Keratinocyte (primary cell): ENCODE data around the gene CHIT1. TPM values are rescaled to one million over a fixed set of nuclear protein-coding genes. Genes with fewer than 3 reads are reported as not detected.

Experiments used
- DNase-seq: peaks from one replicate; pipeline ENCODE4 v3.0.0-alpha.2; 2011; ENCODE audit warnings: low read depth, missing footprints, low spot score
- FAIRE-seq: peaks from 2 replicates; lab custom pipeline; 2011; peaks lifted over from hg19 to GRCh38; lab: Jason Lieb, UNC
- H2AFZ ChIP-seq: 2 replicates; pipeline ENCODE4 v1.6.0; 2012; ENCODE audit warnings: low read length, control low read depth, inconsistent platforms; ENCODE audit not compliant: control insufficient read depth
- H3K27ac ChIP-seq: 2 replicates; pipeline ENCODE4 v1.5.1; 2011; ENCODE audit warnings: low read length; ENCODE audit not compliant: control insufficient read depth, insufficient read depth
- H3K27me3 ChIP-seq: 3 replicates; pipeline ENCODE4 v1.6.0; 2011; ENCODE audit warnings: low read length; ENCODE audit not compliant: control insufficient read depth, insufficient read depth; ENCODE audit errors: extremely low read depth
- H3K36me3 ChIP-seq, 2 experiments: 2 replicates in 1 of 2; 3 replicates in 1 of 2; pipeline ENCODE4 v1.5.1; 2011; ENCODE audit warnings: low read length in 2 of 2, mild to moderate bottlenecking in 1 of 2; ENCODE audit not compliant: control insufficient read depth in 2 of 2, insufficient read depth in 2 of 2; ENCODE audit errors: extremely low read depth in 1 of 2
- H3K4me1 ChIP-seq: 3 replicates; pipeline ENCODE4 v1.5.1; 2011; ENCODE audit warnings: low read length; ENCODE audit not compliant: control insufficient read depth, insufficient read depth; ENCODE audit errors: extremely low read depth
- H3K4me2 ChIP-seq: 3 replicates; pipeline ENCODE4 v1.6.0; 2011; ENCODE audit warnings: low read depth, low read length; ENCODE audit not compliant: control insufficient read depth, insufficient read depth; ENCODE audit errors: extremely low read depth
- H3K4me3 ChIP-seq, 3 experiments: fragments of 200-600 bp in 1 of 3; sonication (generic) in 1 of 3; 2 replicates in 2 of 3; 3 replicates in 1 of 3; pipeline ENCODE4 v1.5.1; 2011 to 2016; ENCODE audit warnings: low read length in 3 of 3, mild to moderate bottlenecking in 3 of 3, control low read depth in 2 of 3, inconsistent platforms in 1 of 3, low read depth in 1 of 3, mixed read lengths in 1 of 3, mixed run types in 1 of 3, moderate library complexity in 1 of 3; ENCODE audit not compliant: control insufficient read depth in 2 of 3, insufficient read depth in 2 of 3; ENCODE audit errors: extremely low read depth in 1 of 3
- H3K79me2 ChIP-seq: 2 replicates; pipeline ENCODE4 v1.6.0; 2012; ENCODE audit warnings: low read length; ENCODE audit not compliant: control insufficient read depth, insufficient read depth
- H3K9ac ChIP-seq: 3 replicates; pipeline ENCODE4 v1.6.0; 2011; ENCODE audit warnings: low read length; ENCODE audit not compliant: control insufficient read depth, insufficient read depth; ENCODE audit errors: extremely low read depth
- H3K9me1 ChIP-seq: 3 replicates; pipeline ENCODE4 v1.6.0; 2011; ENCODE audit warnings: low read length; ENCODE audit not compliant: control insufficient read depth, insufficient read depth; ENCODE audit errors: extremely low read depth
- H3K9me3 ChIP-seq: 2 replicates; pipeline ENCODE4 v1.5.1; 2012; ENCODE audit warnings: low read depth, low read length; ENCODE audit not compliant: control insufficient read depth
- H4K20me1 ChIP-seq: 3 replicates; pipeline ENCODE4 v1.6.0; 2011; ENCODE audit warnings: low read length; ENCODE audit not compliant: control insufficient read depth, insufficient read depth; ENCODE audit errors: extremely low read depth
- CTCF ChIP-seq, 3 experiments: IDR thresholded peaks in 1 of 3; conservative IDR thresholded peaks in 1 of 3; optimal IDR thresholded peaks in 1 of 3; 2 replicates in 2 of 3; 3 replicates in 1 of 3; pipeline versions ENCODE3 to v1.5.1; 2011; ENCODE audit warnings: low read length in 3 of 3, mild to moderate bottlenecking in 3 of 3, moderate library complexity in 2 of 3, control low read depth in 1 of 3, inconsistent platforms in 1 of 3; ENCODE audit not compliant: insufficient read depth in 2 of 3; ENCODE audit errors: extremely low read depth in 1 of 3
- EZH2 ChIP-seq: IDR thresholded peaks from one replicate; pipeline ENCODE4 v1.6.1; 2012; ENCODE audit warnings: inconsistent platforms, mild to moderate bottlenecking, low read length, moderate library complexity
- dilution Hi-C: fragments of 300-500 bp; cut with MboI; formaldehyde crosslinking; loops from one replicate; pipeline ENCODE4 v1.7.0; 2020; ENCODE audit warnings: low sequenced_read_pairs; ENCODE audit not compliant: extremely low pct_ligation_motif_present
- polyA plus RNA-seq, 5 experiments: library from polyadenylated mRNA; depleted of rRNA in 3 of 5; stranded (reverse) in 3 of 5; stranded (forward) in 1 of 5; unstranded in 1 of 5; fragments of >200 nt; gene quantifications; 1 replicate in 1 of 5; 2 replicates in 3 of 5; 3 replicates in 1 of 5; pipeline versions ENCODE4 v1.2.1 to v1.2.3, GENCODE V29; 2011 to 2012; ENCODE audit warnings: missing spikeins in 2 of 5, low read depth in 1 of 5, low replicate concordance in 1 of 5

Gene CHIT1
- polyA plus RNA-seq, 1 donor (not counting 4 experiments of a cell fraction or from before 2014, with no cell fraction given) = not detected

DNA sequence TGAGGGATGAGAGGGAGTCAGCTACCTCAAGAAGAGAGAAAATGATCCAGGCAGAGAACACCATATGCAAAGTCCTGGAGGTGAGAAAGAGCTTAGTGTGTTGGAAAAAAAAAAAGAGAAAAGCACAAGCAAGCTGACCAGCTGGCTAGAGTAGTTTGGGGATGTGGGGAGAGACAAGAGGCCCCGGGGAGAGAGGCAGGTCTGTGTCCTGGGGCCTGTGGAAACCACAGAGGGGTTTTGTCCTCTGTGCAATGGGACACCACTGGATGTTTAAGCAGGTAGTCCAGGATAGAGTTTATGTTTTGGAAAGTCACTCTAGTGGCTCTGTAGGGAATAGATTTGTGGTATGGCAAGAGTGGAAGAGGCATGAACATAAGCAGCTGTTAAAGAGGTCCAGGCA, 28.6 kb downstream of the CHIT1 start:
- peaks cover 5% of the 10 kb centered on the region for H3K27me3 ChIP-seq
- H3K9me3 ChIP-seq = no peaks in the 10 kb centered on the region
- FAIRE-seq (no peak), DNase-seq (no peak)
- H3K79me2 ChIP-seq = no peaks in the 10 kb centered on the region
- no peak overlapping the region for H3K4me3 ChIP-seq
- no peak overlapping the region for H3K4me2 ChIP-seq
- H3K9me1 ChIP-seq = no peaks in the 10 kb centered on the region
- dilution Hi-C loops = no loop called here
- no peaks in the 10 kb centered on the region for H3K36me3 ChIP-seq
- no peak overlapping the region for H2AFZ ChIP-seq
- H3K4me1 ChIP-seq = no peaks in the 10 kb centered on the region
- no peak overlapping the region for H3K27ac ChIP-seq
- TF ChIP-seq EZH2 (no peak), CTCF (optimal IDR thresholded peaks at IDR 0.05 in 1 of 3, IDR thresholded peaks at IDR 0.05 in 1 of 3, conservative IDR thresholded peaks at IDR 0.05 in 1 of 3; ENCODE audit: extremely low read depth in 1 of 3, insufficient read depth in 2 of 3, low read length in 3 of 3) (no peak)
- no peak overlapping the region for H3K9ac ChIP-seq
- no peaks in the 10 kb centered on the region for H4K20me1 ChIP-seq

DNA sequence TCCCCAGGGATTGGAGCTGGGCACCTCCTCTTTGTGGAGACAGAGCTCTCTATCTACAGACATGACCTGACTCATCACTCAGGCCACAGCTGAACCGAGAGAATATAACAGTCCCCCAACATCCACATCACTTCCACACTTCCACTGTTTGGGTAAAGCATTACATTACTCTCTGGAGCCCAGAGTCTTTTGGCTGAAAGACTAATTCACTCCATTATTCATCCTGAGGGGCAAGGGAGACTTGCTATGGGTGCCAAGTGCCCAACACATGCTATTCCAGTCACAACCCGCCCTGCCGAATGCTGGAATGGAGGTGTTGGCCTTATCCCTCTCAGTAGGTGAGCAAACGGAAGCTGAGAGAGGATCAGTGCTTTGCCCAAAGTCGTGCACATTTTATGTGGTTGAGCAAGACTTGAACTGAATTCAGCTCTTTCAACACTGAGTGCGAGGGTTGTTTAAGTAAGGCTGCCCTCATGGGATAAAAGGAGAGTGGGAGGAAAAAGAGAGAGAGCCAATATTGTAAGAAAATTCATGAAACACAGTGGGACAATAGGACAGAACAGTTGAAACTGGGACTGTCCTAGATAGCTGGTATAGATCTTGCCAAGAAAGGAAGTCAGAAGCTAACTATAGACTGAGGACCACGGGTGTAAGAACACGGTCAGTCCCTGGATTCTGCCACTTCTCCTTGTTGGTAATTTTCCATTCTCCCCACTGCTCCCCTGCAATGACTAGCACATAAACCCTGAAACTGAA, 29.5 kb downstream of the CHIT1 start:
- Histone ChIP-seq H3K27me3 (peaks cover 5% of the 10 kb centered on the region), H2AFZ (no peak overlapping the region), H3K9ac (no peak overlapping the region), H3K4me3 (no peak overlapping the region), H4K20me1 (no peaks in the 10 kb centered on the region), H3K27ac (no peak overlapping the region), H3K4me1 (no peaks in the 10 kb centered on the region), H3K4me2 (no peak overlapping the region), H3K9me1 (no peaks in the 10 kb centered on the region), H3K9me3 (no peaks in the 10 kb centered on the region), H3K79me2 (no peaks in the 10 kb centered on the region), H3K36me3 (no peaks in the 10 kb centered on the region)
- dilution Hi-C loops = no loop called here
- FAIRE-seq (no peak), DNase-seq (peak; percentile 11)
- TF ChIP-seq EZH2 = no peak

- no peaks in the 10 kb centered on the region for H4K20me1 ChIP-seq
- no peaks in the 10 kb centered on the region for H3K4me1 ChIP-seq
- FAIRE-seq (no peak), DNase-seq (no peak)
- no peaks in the 10 kb centered on the region for H3K9me3 ChIP-seq
- no peaks in the 10 kb centered on the region for H3K9me1 ChIP-seq
- H3K27me3 ChIP-seq = peaks cover 5% of the 10 kb centered on the region
- H3K36me3 ChIP-seq = no peaks in the 10 kb centered on the region
- TF ChIP-seq CTCF (optimal IDR thresholded peaks at IDR 0.05 in 1 of 3, IDR thresholded peaks at IDR 0.05 in 1 of 3, conservative IDR thresholded peaks at IDR 0.05 in 1 of 3; ENCODE audit: extremely low read depth in 1 of 3, insufficient read depth in 2 of 3, low read length in 3 of 3) (no peak), EZH2 (no peak)
- H2AFZ ChIP-seq = no peak overlapping the region
- H3K4me2 ChIP-seq = no peak overlapping the region
- dilution Hi-C loops = no loop called here
- no peaks in the 10 kb centered on the region for H3K79me2 ChIP-seq
- no peak overlapping the region for H3K27ac ChIP-seq
- no peak overlapping the region for H3K4me3 ChIP-seq
- H3K9ac ChIP-seq = no peak overlapping the region
Observed at GRCh38 chr1:203199481-203199815, 30.0 kb downstream of the CHIT1 start.
